ENCODE data around the gene CHTF8.

Gene CHTF8

GRCh38 chr16:69111876-69112230 is 20.5 kb downstream of the CHTF8 start:
- DNase-seq, result no peak

- DNase-seq, result no peak
These were observed 21.0 kb downstream of the CHTF8 start for GRCh38 chr16:69111216-69111875.

- DNase-seq, result no peak
These were observed 22.0 kb downstream of the CHTF8 start for GRCh38 chr16:69110406-69110805.

GRCh38 chr16:69109486-69110270 is 22.7 kb downstream of the CHTF8 start:
- no peak for DNase-seq

GRCh38 chr16:69108905-69109252 is 23.5 kb downstream of the CHTF8 start:
- no peak for DNase-seq

GRCh38 chr16:69108064-69108904 is 24.1 kb downstream of the CHTF8 start:
- no peak for DNase-seq

- no peak for DNase-seq
These were observed 24.9 kb downstream of the CHTF8 start for GRCh38 chr16:69107316-69107962.

GRCh38 chr16:69106491-69107315 is 25.7 kb downstream of the CHTF8 start:
- peak; percentile 62 for DNase-seq

GRCh38 chr16:69105501-69106361 is 26.7 kb downstream of the CHTF8 start, which contains the start of gene HAS3:
Gene HAS3, plus strand, starts transcription at chr16:69105653. Its CDS starts 3,743 bp downstream, at chr16:69109396.
- DNase-seq, result peak; percentile 71

GRCh38 chr16:69100071-69100691 is 32.2 kb downstream of the CHTF8 start:
- no peak for DNase-seq

- no peak for DNase-seq
These were observed 37.2 kb downstream of the CHTF8 start for GRCh38 chr16:69095193-69095592.

GRCh38 chr16:69094501-69094900 is 37.9 kb downstream of the CHTF8 start:
- no peak for DNase-seq

GRCh38 chr16:69093974-69094373 is 38.4 kb downstream of the CHTF8 start:
- no peak for DNase-seq

- no peak for DNase-seq
These were observed 43.1 kb downstream of the CHTF8 start for GRCh38 chr16:69089091-69089910.

- no peak for DNase-seq
These were observed 43.7 kb downstream of the CHTF8 start for GRCh38 chr16:69088684-69089083.

- no peak for DNase-seq
These were observed 45.2 kb downstream of the CHTF8 start for GRCh38 chr16:69087161-69087581.

GRCh38 chr16:69085032-69085695 is 47.2 kb downstream of the CHTF8 start:
- no peak for DNase-seq

- no peak for DNase-seq
These were observed 48.1 kb downstream of the CHTF8 start for GRCh38 chr16:69084289-69084688.

- no peak for DNase-seq
These were observed 49.0 kb downstream of the CHTF8 start for GRCh38 chr16:69083306-69083941.

Measured in activated CD8-positive, alpha-beta memory T cell treated with anti-CD3 and anti-CD28 coated beads for 24 hours (primary cell).